ENCODE measurements around the gene GRAMD4. TPM values are rescaled to one million over a fixed set of nuclear protein-coding genes. Genes with fewer than 3 reads are reported as not detected.

GRAMD4 gene
- polyA plus RNA-seq, 1 of the 3 experiments (the other 2 are of a cell fraction): 15.5 TPM

DNA sequence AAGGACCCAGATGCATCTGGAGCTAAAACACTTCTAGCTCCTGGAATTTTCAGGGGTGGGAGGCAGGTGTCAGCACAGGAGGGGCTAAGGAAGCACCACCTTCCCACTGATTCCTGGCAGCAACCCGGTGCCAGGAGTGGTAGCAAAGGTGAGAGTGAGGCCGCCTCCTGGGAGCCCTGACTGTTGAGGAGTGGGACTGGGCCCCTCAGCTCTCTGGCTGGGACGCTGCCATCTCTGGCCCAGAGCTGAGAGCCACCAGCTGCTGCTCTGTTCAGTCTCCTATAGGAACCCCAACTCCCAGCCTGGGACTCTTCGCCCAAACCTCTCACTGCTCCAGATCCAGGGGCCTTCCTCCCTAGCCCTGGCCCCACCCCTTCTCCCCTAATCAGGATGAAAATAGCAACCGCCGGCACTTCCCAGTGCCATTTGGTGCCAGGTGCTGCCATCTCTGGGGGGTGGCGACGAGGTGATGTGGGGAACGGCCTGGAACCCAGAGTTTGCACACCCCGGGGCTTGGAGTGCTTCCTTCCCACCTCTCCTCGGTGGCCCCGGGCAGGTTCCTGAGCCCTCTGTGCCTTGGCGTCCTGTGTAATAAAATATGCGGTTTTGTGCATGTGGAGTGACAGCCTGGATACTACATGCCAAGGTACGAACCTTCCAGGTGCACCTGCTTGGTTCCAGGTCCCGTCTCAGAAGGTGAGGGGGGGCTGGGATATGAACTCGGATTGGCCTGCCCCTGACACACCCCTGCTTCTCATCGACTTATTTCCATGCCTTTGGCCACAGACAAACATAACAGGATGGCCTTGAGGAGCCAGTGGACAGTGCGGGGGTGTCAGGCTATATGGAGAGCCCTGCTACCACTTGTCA lies 47.0 kb upstream of the GRAMD4 start:
- CTCF ChIA-PET: interaction anchor here (2.5 kb wide), 1 partner anchor 10 kb away, joined by 10 read pairs; no protein-coding TSS in a partner anchor

More for the DNA sequence above, 47.0 kb upstream of the GRAMD4 start:
- POLR2A ChIA-PET: no interaction called here
- Histone ChIP-seq H3F3A (replicated peaks; ENCODE audit: insufficient read depth) (peaks cover 7% of the 10 kb centered on the region), H3K4me1 (ENCODE audit: control insufficient read depth in 1 of 2, insufficient read depth in 2 of 2, low read depth in 1 of 2, low read length in 1 of 2) (peaks cover 0 to 24% of the 10 kb centered on the region in 2 experiments; a peak in 2 of 4 replicates), H2AFZ (ENCODE audit: low read depth) (no peak overlapping the region), H3K9me2 (no peaks in the 10 kb centered on the region), H3K79me2 (ENCODE audit: insufficient read depth) (peaks cover 4% of the 10 kb centered on the region), H3K9ac (no peak overlapping the region), H3K4me2 (no peak overlapping the region), H3K36me3 (replicated peaks in 1 of 2; ENCODE audit: control insufficient read depth in 1 of 2, insufficient read depth in 2 of 2, low read length in 1 of 2) (no peaks in the 10 kb centered on the region), H4K20me1 (ENCODE audit: insufficient read depth) (no peaks in the 10 kb centered on the region), H3K9me3 (no peaks in the 10 kb centered on the region), H3K27ac (ENCODE audit: low read depth in 2 of 2, low read length in 1 of 2) (no peak overlapping the region), H3K4me3 (ENCODE audit: low read depth in 2 of 2, low read length in 1 of 2) (no peak overlapping the region), H3K27me3 (ENCODE audit: insufficient read depth) (no peaks in the 10 kb centered on the region)
- WGBS (ENCODE audit: low lambda C conversion rate): 89% methylated on average over 13 of the region's 19 CpGs
- TF ChIP-seq, protein P1, sequence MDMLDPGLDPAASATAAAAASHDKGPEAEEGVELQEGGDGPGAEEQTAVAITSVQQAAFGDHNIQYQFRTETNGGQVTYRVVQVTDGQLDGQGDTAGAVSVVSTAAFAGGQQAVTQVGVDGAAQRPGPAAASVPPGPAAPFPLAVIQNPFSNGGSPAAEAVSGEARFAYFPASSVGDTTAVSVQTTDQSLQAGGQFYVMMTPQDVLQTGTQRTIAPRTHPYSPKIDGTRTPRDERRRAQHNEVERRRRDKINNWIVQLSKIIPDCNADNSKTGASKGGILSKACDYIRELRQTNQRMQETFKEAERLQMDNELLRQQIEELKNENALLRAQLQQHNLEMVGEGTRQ (IDR thresholded peaks at IDR 0.05; ENCODE audit: borderline replicate concordance, low read depth, low read length): no peak
- no peak for TF ChIP-seq TAF1 (IDR thresholded peaks at IDR 0.05; ENCODE audit: borderline replicate concordance, low read depth, low read length)
- TF ChIP-seq, protein P2, sequence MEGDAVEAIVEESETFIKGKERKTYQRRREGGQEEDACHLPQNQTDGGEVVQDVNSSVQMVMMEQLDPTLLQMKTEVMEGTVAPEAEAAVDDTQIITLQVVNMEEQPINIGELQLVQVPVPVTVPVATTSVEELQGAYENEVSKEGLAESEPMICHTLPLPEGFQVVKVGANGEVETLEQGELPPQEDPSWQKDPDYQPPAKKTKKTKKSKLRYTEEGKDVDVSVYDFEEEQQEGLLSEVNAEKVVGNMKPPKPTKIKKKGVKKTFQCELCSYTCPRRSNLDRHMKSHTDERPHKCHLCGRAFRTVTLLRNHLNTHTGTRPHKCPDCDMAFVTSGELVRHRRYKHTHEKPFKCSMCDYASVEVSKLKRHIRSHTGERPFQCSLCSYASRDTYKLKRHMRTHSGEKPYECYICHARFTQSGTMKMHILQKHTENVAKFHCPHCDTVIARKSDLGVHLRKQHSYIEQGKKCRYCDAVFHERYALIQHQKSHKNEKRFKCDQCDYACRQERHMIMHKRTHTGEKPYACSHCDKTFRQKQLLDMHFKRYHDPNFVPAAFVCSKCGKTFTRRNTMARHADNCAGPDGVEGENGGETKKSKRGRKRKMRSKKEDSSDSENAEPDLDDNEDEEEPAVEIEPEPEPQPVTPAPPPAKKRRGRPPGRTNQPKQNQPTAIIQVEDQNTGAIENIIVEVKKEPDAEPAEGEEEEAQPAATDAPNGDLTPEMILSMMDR (IDR thresholded peaks at IDR 0.05): no peak
- TF ChIP-seq RFX5 (IDR thresholded peaks at IDR 0.05; ENCODE audit: low read length): no peak
- TF ChIP-seq RAD21 (IDR thresholded peaks at IDR 0.05; ENCODE audit: low read length): no peak
- TF ChIP-seq, protein P3, sequence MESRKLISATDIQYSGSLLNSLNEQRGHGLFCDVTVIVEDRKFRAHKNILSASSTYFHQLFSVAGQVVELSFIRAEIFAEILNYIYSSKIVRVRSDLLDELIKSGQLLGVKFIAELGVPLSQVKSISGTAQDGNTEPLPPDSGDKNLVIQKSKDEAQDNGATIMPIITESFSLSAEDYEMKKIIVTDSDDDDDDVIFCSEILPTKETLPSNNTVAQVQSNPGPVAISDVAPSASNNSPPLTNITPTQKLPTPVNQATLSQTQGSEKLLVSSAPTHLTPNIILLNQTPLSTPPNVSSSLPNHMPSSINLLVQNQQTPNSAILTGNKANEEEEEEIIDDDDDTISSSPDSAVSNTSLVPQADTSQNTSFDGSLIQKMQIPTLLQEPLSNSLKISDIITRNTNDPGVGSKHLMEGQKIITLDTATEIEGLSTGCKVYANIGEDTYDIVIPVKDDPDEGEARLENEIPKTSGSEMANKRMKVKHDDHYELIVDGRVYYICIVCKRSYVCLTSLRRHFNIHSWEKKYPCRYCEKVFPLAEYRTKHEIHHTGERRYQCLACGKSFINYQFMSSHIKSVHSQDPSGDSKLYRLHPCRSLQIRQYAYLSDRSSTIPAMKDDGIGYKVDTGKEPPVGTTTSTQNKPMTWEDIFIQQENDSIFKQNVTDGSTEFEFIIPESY (IDR thresholded peaks at IDR 0.05; ENCODE audit: borderline replicate concordance, low read depth): no peak
- no peak for TF ChIP-seq SIN3A (IDR thresholded peaks at IDR 0.05; ENCODE audit: borderline replicate concordance, low read depth, low read length)
- TF ChIP-seq, protein P4, sequence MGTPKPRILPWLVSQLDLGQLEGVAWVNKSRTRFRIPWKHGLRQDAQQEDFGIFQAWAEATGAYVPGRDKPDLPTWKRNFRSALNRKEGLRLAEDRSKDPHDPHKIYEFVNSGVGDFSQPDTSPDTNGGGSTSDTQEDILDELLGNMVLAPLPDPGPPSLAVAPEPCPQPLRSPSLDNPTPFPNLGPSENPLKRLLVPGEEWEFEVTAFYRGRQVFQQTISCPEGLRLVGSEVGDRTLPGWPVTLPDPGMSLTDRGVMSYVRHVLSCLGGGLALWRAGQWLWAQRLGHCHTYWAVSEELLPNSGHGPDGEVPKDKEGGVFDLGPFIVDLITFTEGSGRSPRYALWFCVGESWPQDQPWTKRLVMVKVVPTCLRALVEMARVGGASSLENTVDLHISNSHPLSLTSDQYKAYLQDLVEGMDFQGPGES (IDR thresholded peaks at IDR 0.05; ENCODE audit: low read depth, low read length): no peak
- TF ChIP-seq SMC3 (IDR thresholded peaks at IDR 0.05; ENCODE audit: low read depth, low read length): no peak
- TF ChIP-seq, protein P5, sequence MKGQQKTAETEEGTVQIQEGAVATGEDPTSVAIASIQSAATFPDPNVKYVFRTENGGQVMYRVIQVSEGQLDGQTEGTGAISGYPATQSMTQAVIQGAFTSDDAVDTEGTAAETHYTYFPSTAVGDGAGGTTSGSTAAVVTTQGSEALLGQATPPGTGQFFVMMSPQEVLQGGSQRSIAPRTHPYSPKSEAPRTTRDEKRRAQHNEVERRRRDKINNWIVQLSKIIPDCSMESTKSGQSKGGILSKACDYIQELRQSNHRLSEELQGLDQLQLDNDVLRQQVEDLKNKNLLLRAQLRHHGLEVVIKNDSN (IDR thresholded peaks at IDR 0.05; ENCODE audit: borderline replicate concordance, low read depth): no peak
- no peak for TF ChIP-seq EZH2phosphoT487 (IDR thresholded peaks at IDR 0.05; ENCODE audit: borderline replicate concordance, low read depth)
- TF ChIP-seq NFIC (IDR thresholded peaks at IDR 0.05; ENCODE audit: borderline replicate concordance): no peak
- TF ChIP-seq FOXM1 (IDR thresholded peaks at IDR 0.05; ENCODE audit: low read depth): no peak
- TF ChIP-seq, protein P6, sequence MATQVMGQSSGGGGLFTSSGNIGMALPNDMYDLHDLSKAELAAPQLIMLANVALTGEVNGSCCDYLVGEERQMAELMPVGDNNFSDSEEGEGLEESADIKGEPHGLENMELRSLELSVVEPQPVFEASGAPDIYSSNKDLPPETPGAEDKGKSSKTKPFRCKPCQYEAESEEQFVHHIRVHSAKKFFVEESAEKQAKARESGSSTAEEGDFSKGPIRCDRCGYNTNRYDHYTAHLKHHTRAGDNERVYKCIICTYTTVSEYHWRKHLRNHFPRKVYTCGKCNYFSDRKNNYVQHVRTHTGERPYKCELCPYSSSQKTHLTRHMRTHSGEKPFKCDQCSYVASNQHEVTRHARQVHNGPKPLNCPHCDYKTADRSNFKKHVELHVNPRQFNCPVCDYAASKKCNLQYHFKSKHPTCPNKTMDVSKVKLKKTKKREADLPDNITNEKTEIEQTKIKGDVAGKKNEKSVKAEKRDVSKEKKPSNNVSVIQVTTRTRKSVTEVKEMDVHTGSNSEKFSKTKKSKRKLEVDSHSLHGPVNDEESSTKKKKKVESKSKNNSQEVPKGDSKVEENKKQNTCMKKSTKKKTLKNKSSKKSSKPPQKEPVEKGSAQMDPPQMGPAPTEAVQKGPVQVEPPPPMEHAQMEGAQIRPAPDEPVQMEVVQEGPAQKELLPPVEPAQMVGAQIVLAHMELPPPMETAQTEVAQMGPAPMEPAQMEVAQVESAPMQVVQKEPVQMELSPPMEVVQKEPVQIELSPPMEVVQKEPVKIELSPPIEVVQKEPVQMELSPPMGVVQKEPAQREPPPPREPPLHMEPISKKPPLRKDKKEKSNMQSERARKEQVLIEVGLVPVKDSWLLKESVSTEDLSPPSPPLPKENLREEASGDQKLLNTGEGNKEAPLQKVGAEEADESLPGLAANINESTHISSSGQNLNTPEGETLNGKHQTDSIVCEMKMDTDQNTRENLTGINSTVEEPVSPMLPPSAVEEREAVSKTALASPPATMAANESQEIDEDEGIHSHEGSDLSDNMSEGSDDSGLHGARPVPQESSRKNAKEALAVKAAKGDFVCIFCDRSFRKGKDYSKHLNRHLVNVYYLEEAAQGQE (IDR thresholded peaks at IDR 0.05; ENCODE audit: low read depth, low read length): no peak
- TF ChIP-seq TEAD4 (IDR thresholded peaks at IDR 0.05; ENCODE audit: borderline replicate concordance, insufficient read depth): no peak
- TF ChIP-seq, protein P7, sequence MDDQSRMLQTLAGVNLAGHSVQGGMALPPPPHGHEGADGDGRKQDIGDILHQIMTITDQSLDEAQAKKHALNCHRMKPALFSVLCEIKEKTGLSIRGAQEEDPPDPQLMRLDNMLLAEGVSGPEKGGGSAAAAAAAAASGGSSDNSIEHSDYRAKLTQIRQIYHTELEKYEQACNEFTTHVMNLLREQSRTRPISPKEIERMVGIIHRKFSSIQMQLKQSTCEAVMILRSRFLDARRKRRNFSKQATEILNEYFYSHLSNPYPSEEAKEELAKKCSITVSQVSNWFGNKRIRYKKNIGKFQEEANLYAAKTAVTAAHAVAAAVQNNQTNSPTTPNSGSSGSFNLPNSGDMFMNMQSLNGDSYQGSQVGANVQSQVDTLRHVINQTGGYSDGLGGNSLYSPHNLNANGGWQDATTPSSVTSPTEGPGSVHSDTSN (IDR thresholded peaks at IDR 0.05): no peak
- TF ChIP-seq, protein P8, sequence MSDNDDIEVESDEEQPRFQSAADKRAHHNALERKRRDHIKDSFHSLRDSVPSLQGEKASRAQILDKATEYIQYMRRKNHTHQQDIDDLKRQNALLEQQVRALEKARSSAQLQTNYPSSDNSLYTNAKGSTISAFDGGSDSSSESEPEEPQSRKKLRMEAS (IDR thresholded peaks at IDR 0.05; ENCODE audit: low read depth): no peak
- TF ChIP-seq NRF1 (IDR thresholded peaks at IDR 0.05; ENCODE audit: low read depth, low read length): no peak
- DNase-seq: no peak

All from SK-N-SH (cell line).